SK-N-SH (cell line): ENCODE data around the gene WRNIP1. TPM values are rescaled to one million over a fixed set of nuclear protein-coding genes. Genes with fewer than 3 reads are reported as not detected.

ENCODE experiments used
- CTCF ChIA-PET: fragments of 300-600, 350-600 bp; formaldehyde crosslinking; extraction: SDS; loops from one replicate; lab custom pipeline; 2021; lab: Yijun Ruan, JAX
- POLR2A ChIA-PET: fragments of 350-600 bp; sonication (Branson Sonifier 250); formaldehyde crosslinking; extraction: SDS; loops from one replicate; lab custom pipeline; 2020; ENCODE audit warnings: antibody characterized with exemption, inconsistent platforms; lab: Yijun Ruan, JAX
- DNase-seq: peaks from one replicate; pipeline ENCODE4 v3.0.0; 2012
- H2AFZ ChIP-seq: fragments of 200-600 bp; sonication (generic); 2 replicates; pipeline ENCODE4 v1.8.1; 2016; ENCODE audit warnings: antibody characterized with exemption, mild to moderate bottlenecking, low read depth
- H3F3A ChIP-seq: fragments of 200-600 bp; sonication (generic); replicated peaks from 2 replicates; pipeline ENCODE3; 2016; ENCODE audit warnings: antibody characterized with exemption, mild to moderate bottlenecking; ENCODE audit not compliant: insufficient read depth
- H3K27ac ChIP-seq, 2 experiments: fragments of 200-500 bp in 1 of 2; fragments of 200-600 bp in 1 of 2; sonication (Bioruptor generic) in 1 of 2; sonication (generic), shearing (Covaris generic) in 1 of 2; 2 replicates each; pipeline versions ENCODE4 v1.5.1 to v1.6.1; 2014 to 2016; ENCODE audit warnings: low read depth in 2 of 2, inconsistent platforms in 1 of 2, low read length in 1 of 2, mild to moderate bottlenecking in 1 of 2, mixed read lengths in 1 of 2
- H3K27me3 ChIP-seq: fragments of 200-600 bp; sonication (generic), shearing (Covaris generic); 2 replicates; pipeline ENCODE4 v1.6.1; 2016; ENCODE audit warnings: mixed run types; ENCODE audit not compliant: insufficient read depth
- H3K36me3 ChIP-seq, 2 experiments: fragments of 200-500 bp in 1 of 2; fragments of 200-600 bp in 1 of 2; sonication (Bioruptor generic) in 1 of 2; sonication (generic) in 1 of 2; replicated peaks in 1 of 2; 2 replicates each; pipeline versions ENCODE3 to v1.5.1; 2014 to 2016; ENCODE audit warnings: low read length in 1 of 2, mild to moderate bottlenecking in 1 of 2; ENCODE audit not compliant: insufficient read depth in 2 of 2, control insufficient read depth in 1 of 2
- H3K4me1 ChIP-seq, 2 experiments: fragments of 200-500 bp in 1 of 2; fragments of 200-600 bp in 1 of 2; sonication (Bioruptor generic) in 1 of 2; sonication (generic), shearing (Covaris generic) in 1 of 2; 2 replicates each; pipeline versions ENCODE4 v1.5.1 to v1.6.1; 2014 to 2016; ENCODE audit warnings: low read depth in 1 of 2, low read length in 1 of 2, mixed run types in 1 of 2; ENCODE audit not compliant: insufficient read depth in 2 of 2, control insufficient read depth in 1 of 2
- H3K4me2 ChIP-seq: fragments of 200-600 bp; sonication (generic), shearing (Covaris generic); 2 replicates; pipeline ENCODE4 v1.6.1; 2017; ENCODE audit warnings: mixed run types
- H3K4me3 ChIP-seq, 2 experiments: fragments of 200-500 bp in 1 of 2; fragments of 200-600 bp in 1 of 2; sonication (Bioruptor generic) in 1 of 2; sonication (generic), shearing (Covaris generic) in 1 of 2; 2 replicates each; pipeline versions ENCODE4 v1.5.1 to v1.8.1; 2014 to 2016; ENCODE audit warnings: low read depth in 2 of 2, inconsistent platforms in 1 of 2, low read length in 1 of 2, mild to moderate bottlenecking in 1 of 2, mixed read lengths in 1 of 2, moderate library complexity in 1 of 2
- H3K79me2 ChIP-seq: fragments of 200-600 bp; sonication (generic); 2 replicates; pipeline ENCODE4 v1.8.1; 2017; ENCODE audit warnings: mild to moderate bottlenecking; ENCODE audit not compliant: insufficient read depth
- H3K9ac ChIP-seq: fragments of 200-600 bp; sonication (generic); 2 replicates; pipeline ENCODE4 v1.6.1; 2017; ENCODE audit warnings: mixed run types
- H3K9me2 ChIP-seq: fragments of 200-600 bp; sonication (generic); 2 replicates; pipeline ENCODE4 v1.6.1; 2017; ENCODE audit warnings: mixed run types
- H3K9me3 ChIP-seq: fragments of 200-600 bp; sonication (generic); 2 replicates; pipeline ENCODE4 v1.6.1; 2017; ENCODE audit warnings: mixed run types, mild to moderate bottlenecking, moderate library complexity
- H4K20me1 ChIP-seq: fragments of 200-600 bp; sonication (generic); 2 replicates; pipeline ENCODE4 v1.6.1; 2017; ENCODE audit warnings: mild to moderate bottlenecking, mixed run types; ENCODE audit not compliant: insufficient read depth
- ELF1 ChIP-seq: IDR thresholded peaks from 2 replicates; pipeline ENCODE4 v1.4.0; 2012
- EZH2phosphoT487 ChIP-seq: fragments of 200-600 bp; sonication (generic); IDR thresholded peaks from 2 replicates; pipeline ENCODE4 v1.6.1; 2017; ENCODE audit warnings: low read depth, mixed run types, mild to moderate bottlenecking, antibody characterized with exemption, moderate library complexity, borderline replicate concordance
- FOXM1 ChIP-seq: IDR thresholded peaks from 2 replicates; pipeline ENCODE4 v1.4.0; 2012; ENCODE audit warnings: low read depth, mild to moderate bottlenecking
- MAX ChIP-seq: IDR thresholded peaks from 2 replicates; pipeline ENCODE4 v1.4.0; 2012; ENCODE audit warnings: low read depth
- MXI1 ChIP-seq: IDR thresholded peaks from 2 replicates; pipeline ENCODE4 v1.6.1; 2012; ENCODE audit warnings: mild to moderate bottlenecking, low read depth, low read length, improper control_type of control experiment
- NFIC ChIP-seq: IDR thresholded peaks from 2 replicates; pipeline ENCODE4 v1.4.0; 2012; ENCODE audit warnings: borderline replicate concordance
- RAD21 ChIP-seq: IDR thresholded peaks from 2 replicates; pipeline ENCODE4 v1.6.1; 2012; ENCODE audit warnings: mild to moderate bottlenecking, low read length
- RCOR1 ChIP-seq: fragments of 150-350 bp; IDR thresholded peaks from 2 replicates; pipeline ENCODE4 v1.6.1; 2017; ENCODE audit warnings: antibody characterized with exemption, low read length
- SMC3 ChIP-seq: IDR thresholded peaks from 2 replicates; pipeline ENCODE4 v1.6.1; 2012; ENCODE audit warnings: low read depth, low read length, improper control_type of control experiment
- TAF1 ChIP-seq: IDR thresholded peaks from 2 replicates; pipeline ENCODE4 v1.6.1; 2012; ENCODE audit warnings: low read depth, mild to moderate bottlenecking, low read length, moderate library complexity, borderline replicate concordance
- USF2 ChIP-seq: fragments of 150-350 bp; IDR thresholded peaks from 2 replicates; pipeline ENCODE4 v1.6.1; 2017; ENCODE audit warnings: antibody characterized with exemption, low read length, low read depth, borderline replicate concordance
- WGBS: methylation state at CpG from one replicate; pipeline ENCODE4 v1.1.6; 2017; ENCODE audit warnings: low lambda C conversion rate; 5-methylcytosine and 5-hydroxymethylcytosine counted together
- polyA plus RNA-seq, 3 experiments: library from polyadenylated mRNA; depleted of rRNA; stranded (reverse); fragments of >200 nt; gene quantifications; 2 replicates each; pipeline ENCODE4 v1.2.3, GENCODE V29; 2012
- TF ChIP-seq, protein P1 (sequence below): fragments of 200-600 bp; sonication (generic); IDR thresholded peaks from 2 replicates; pipeline ENCODE4 v1.6.1; 2017; ENCODE audit warnings: antibody characterized with exemption, mild to moderate bottlenecking, moderate library complexity

The WRNIP1 gene
- polyA plus RNA-seq, 1 of the 3 experiments (the other 2 are of a cell fraction) = 47.5 TPM

DNA sequence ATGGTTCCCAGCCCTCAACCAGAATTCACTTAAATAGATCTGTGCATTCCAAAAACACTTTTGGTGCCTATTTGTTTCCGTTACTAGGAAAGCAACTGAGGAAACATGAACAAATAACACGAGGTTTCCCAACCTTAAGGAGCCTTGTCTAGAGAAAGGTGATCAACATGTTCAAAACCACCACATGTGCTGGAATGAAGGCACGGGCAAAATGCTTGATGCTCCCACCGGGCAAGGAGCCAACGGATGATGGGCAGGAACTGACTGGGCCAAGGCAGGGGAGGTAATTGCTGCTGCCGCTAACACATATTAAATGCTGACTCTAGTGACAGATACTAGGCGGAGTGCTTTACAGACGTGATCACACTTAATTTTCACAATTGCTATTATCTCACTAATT, 17.0 kb upstream of the WRNIP1 start:
- H4K20me1 ChIP-seq = no peaks in the 10 kb centered on the region
- no peaks in the 10 kb centered on the region for H3K36me3 ChIP-seq
- peaks cover 0 to 15% of the 10 kb centered on the region in 2 experiments; a peak in 3 of 4 replicates for H3K4me1 ChIP-seq
- DNase-seq = peak; percentile 66
- H2AFZ ChIP-seq = no peak overlapping the region
- H3K27me3 ChIP-seq = no peaks in the 10 kb centered on the region
- H3K9me2 ChIP-seq = no peaks in the 10 kb centered on the region
- no peaks in the 10 kb centered on the region for H3F3A ChIP-seq
- no peak overlapping the region for H3K4me3 ChIP-seq
- no peaks in the 10 kb centered on the region for H3K9me3 ChIP-seq
- CTCF ChIA-PET = interaction anchor here (0.9 to 11.8 kb wide), 6 partner anchors 11 to 184 kb away, joined by 3 to 176 read pairs (median 17); partner anchors contain the start of gene WRNIP1
- H3K27ac ChIP-seq = no peak overlapping the region
- no peaks in the 10 kb centered on the region for H3K79me2 ChIP-seq
- 45% methylated on average over 7 of the region's 8 CpGs for WGBS
- POLR2A ChIA-PET = no interaction called here
- no peak overlapping the region for H3K4me2 ChIP-seq
- TF ChIP-seq TAF1 (no peak), RCOR1 (peak; percentile 61; the same call in 1 of the 2 replicates), NFIC (peak; percentile 50)
- TF ChIP-seq, protein P1, sequence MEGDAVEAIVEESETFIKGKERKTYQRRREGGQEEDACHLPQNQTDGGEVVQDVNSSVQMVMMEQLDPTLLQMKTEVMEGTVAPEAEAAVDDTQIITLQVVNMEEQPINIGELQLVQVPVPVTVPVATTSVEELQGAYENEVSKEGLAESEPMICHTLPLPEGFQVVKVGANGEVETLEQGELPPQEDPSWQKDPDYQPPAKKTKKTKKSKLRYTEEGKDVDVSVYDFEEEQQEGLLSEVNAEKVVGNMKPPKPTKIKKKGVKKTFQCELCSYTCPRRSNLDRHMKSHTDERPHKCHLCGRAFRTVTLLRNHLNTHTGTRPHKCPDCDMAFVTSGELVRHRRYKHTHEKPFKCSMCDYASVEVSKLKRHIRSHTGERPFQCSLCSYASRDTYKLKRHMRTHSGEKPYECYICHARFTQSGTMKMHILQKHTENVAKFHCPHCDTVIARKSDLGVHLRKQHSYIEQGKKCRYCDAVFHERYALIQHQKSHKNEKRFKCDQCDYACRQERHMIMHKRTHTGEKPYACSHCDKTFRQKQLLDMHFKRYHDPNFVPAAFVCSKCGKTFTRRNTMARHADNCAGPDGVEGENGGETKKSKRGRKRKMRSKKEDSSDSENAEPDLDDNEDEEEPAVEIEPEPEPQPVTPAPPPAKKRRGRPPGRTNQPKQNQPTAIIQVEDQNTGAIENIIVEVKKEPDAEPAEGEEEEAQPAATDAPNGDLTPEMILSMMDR = no peak
- H3K9ac ChIP-seq = no peak overlapping the region

DNA sequence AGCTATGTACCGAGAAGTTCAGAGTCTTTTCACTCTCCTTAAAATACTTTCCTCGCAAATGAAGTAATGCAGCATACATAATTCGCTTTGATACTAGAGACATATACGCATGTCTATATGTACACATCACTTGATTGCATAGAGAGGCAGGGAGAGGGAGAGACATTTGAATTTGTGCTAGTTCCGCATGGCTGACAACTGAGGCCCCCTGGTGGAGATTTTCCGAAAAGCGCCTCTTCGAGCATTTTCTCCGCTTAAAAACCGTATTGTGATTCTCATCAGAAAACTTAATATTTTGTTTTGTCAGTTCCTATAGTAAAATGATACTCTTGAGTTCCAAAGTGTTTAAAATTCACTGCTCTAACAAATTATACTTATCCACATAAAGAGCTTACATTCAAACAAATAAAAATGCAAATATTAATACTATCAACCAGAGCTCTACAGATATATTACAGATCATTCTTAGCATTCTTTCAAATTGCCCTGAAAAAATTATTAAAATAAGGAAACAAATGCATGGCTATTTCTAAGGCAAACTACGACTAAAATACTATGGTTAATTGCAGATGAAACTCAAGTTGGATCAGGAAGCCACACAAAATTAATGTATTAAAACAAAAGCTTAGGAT, 15.1 kb upstream of the WRNIP1 start:
- CTCF ChIA-PET = interaction anchor here (0.6 to 11.8 kb wide), 29 partner anchors 9 to 1153 kb away, joined by 3 to 176 read pairs (median 4); partner anchors contain the start of genes SERPINB1 and WRNIP1
- Histone ChIP-seq H3K9me3 (no peaks in the 10 kb centered on the region), H3K36me3 (no peaks in the 10 kb centered on the region), H3K9ac (no peak overlapping the region)
- TF ChIP-seq MXI1 (peak; percentile 45; the same call in 1 of the 2 replicates), FOXM1 (no peak), NFIC (no peak), MAX (peak; percentile 38; the same call in 1 of the 2 replicates), USF2 (no peak), RAD21 (peak; percentile 62), SMC3 (peak; percentile 68), ELF1 (0 out of 2 replicates have a peak, but pooled peaks have one; percentile 22), EZH2phosphoT487 (no peak)
- TF ChIP-seq, protein P1 = peak; percentile 91
- TF ChIP-seq, all 33 proteins: peak for 6
- peak overlapping the region; percentile 6; the same call in 1 of the 2 replicates for H2AFZ ChIP-seq
- no peaks in the 10 kb centered on the region for H3K79me2 ChIP-seq
- WGBS = 9% methylated on average over 11 of the region's 11 CpGs
- peaks cover 0 to 11% of the 10 kb centered on the region in 2 experiments; a peak in 3 of 4 replicates for H3K4me1 ChIP-seq
- peak overlapping the region in 1 of 2 experiments; percentile 18; a peak in 1 of 4 replicates for H3K4me3 ChIP-seq
- no peak overlapping the region for H3K4me2 ChIP-seq
- no peaks in the 10 kb centered on the region for H3F3A ChIP-seq
- no peaks in the 10 kb centered on the region for H3K27me3 ChIP-seq
- POLR2A ChIA-PET = no interaction called here
- H3K27ac ChIP-seq = no peak overlapping the region
- peak; percentile 55 for DNase-seq
- H3K9me2 ChIP-seq = no peaks in the 10 kb centered on the region
- no peaks in the 10 kb centered on the region for H4K20me1 ChIP-seq
